Fibroblast of gingiva (primary cell): ENCODE results near the gene SYNPO2L.

ENCODE experiments used
- DNase-seq: peaks from one replicate; pipeline ENCODE4 v3.0.0-alpha.2; 2011; ENCODE audit warnings: low read depth

Gene SYNPO2L

GRCh38 chr10:73649876-73650536, 5.8 kb downstream of the SYNPO2L start:
- no peak for DNase-seq

- DNase-seq, result no peak
Observed at GRCh38 chr10:73648975-73649829, 6.6 kb downstream of the SYNPO2L start.

- DNase-seq, result no peak
Observed at GRCh38 chr10:73647875-73648651, 7.8 kb downstream of the SYNPO2L start.

GRCh38 chr10:73647211-73647874, 8.5 kb downstream of the SYNPO2L start:
- peak; percentile 29 for DNase-seq

GRCh38 chr10:73646598-73647041, 9.2 kb downstream of the SYNPO2L start:
- no peak for DNase-seq

GRCh38 chr10:73645251-73645650, 10.6 kb downstream of the SYNPO2L start:
- no peak for DNase-seq

GRCh38 chr10:73644767-73645166, 11.1 kb downstream of the SYNPO2L start:
- no peak for DNase-seq

- DNase-seq, result peak; percentile 60
Observed at GRCh38 chr10:73644015-73644743, 11.7 kb downstream of the SYNPO2L start.

GRCh38 chr10:73643362-73643761, 12.5 kb downstream of the SYNPO2L start:
- no peak for DNase-seq

GRCh38 chr10:73641328-73642060, 14.3 kb downstream of the SYNPO2L start, which contains the start of gene MYOZ1:
Gene MYOZ1, minus strand, starts transcription at chr10:73641474. Its CDS starts 1,457 bp downstream, at chr10:73640017.
- no peak for DNase-seq

- DNase-seq, result no peak
Observed at GRCh38 chr10:73639286-73639685, 16.5 kb downstream of the SYNPO2L start.

- DNase-seq, result no peak
Observed at GRCh38 chr10:73635781-73636180, 20.0 kb downstream of the SYNPO2L start.

GRCh38 chr10:73634421-73634820, 21.4 kb downstream of the SYNPO2L start:
- DNase-seq, result no peak

GRCh38 chr10:73629165-73629564, 26.7 kb downstream of the SYNPO2L start:
- no peak for DNase-seq

- no peak for DNase-seq
Observed at GRCh38 chr10:73628405-73628804, 27.4 kb downstream of the SYNPO2L start.

- no peak for DNase-seq
Observed at GRCh38 chr10:73627300-73627699, 28.5 kb downstream of the SYNPO2L start.

GRCh38 chr10:73625884-73626752, 29.7 kb downstream of the SYNPO2L start:
- peak; percentile 97 for DNase-seq

GRCh38 chr10:73625004-73625883, 30.6 kb downstream of the SYNPO2L start:
- no peak for DNase-seq
